ENCODE results near the gene STRN3. TPM values are rescaled to one million over a fixed set of nuclear protein-coding genes. Genes with fewer than 3 reads are reported as not detected.

STRN3 gene
- total RNA-seq, 1 experiment from 2014 or later = 52.1 TPM

- Histone ChIP-seq H3K23me2 (ENCODE audit: insufficient read length, low read depth, low read length, poor library complexity, severe bottlenecking) (no peaks in the 10 kb centered on the region), H3K27ac (ENCODE audit: insufficient read length, low read depth, low read length) (peak overlapping the region; percentile 43), H2BK5ac (ENCODE audit: insufficient read length, low read length) (no peak overlapping the region), H3K79me1 (ENCODE audit: insufficient read depth, low read depth, low read length, poor library complexity, severe bottlenecking) (no peaks in the 10 kb centered on the region), H3K27me3 (ENCODE audit: insufficient read depth, low read length) (no peaks in the 10 kb centered on the region), H3K4ac (ENCODE audit: low read depth, low read length) (no peak overlapping the region), H3K14ac (ENCODE audit: insufficient read depth, low read length) (no peak overlapping the region), H3K4me2 (ENCODE audit: insufficient read depth, insufficient read length, low read length) (no peak overlapping the region), H4K91ac (ENCODE audit: insufficient read length, low read depth, low read length) (no peak overlapping the region), H4K5ac (ENCODE audit: insufficient read length, low read depth, low read length) (no peak overlapping the region), H3K56ac (ENCODE audit: insufficient read length, low read depth, low read length) (no peak overlapping the region), H2BK120ac (ENCODE audit: low read depth, low read length, poor library complexity, severe bottlenecking) (no peak overlapping the region), H2BK15ac (ENCODE audit: low read depth, low read length) (no peak overlapping the region), H3K23ac (ENCODE audit: insufficient read length, low read depth, low read length) (no peak overlapping the region), H3K9ac (ENCODE audit: extremely low read depth, insufficient read length, low read length) (no peak overlapping the region), H3T11ph (ENCODE audit: low read length) (no peak overlapping the region), H4K20me1 (ENCODE audit: control insufficient read depth, insufficient read depth, insufficient read length) (no peaks in the 10 kb centered on the region), H2AFZ (ENCODE audit: low read length) (no peak overlapping the region), H2AK5ac (ENCODE audit: insufficient read length, low read length) (no peak overlapping the region), H3K9me3 (ENCODE audit: control insufficient read depth, low read depth, low read length) (no peaks in the 10 kb centered on the region), H3K4me1 (ENCODE audit: insufficient read depth, low read length) (peaks cover 3% of the 10 kb centered on the region; the same call in 1 of the 2 replicates), H3K18ac (ENCODE audit: insufficient read length, low read depth, low read length) (no peak overlapping the region), H2BK20ac (ENCODE audit: low read depth, low read length, poor library complexity, severe bottlenecking) (no peak overlapping the region), H4K8ac (replicated peaks; ENCODE audit: insufficient read length, low read depth, low read length) (no peak overlapping the region), H3K79me2 (ENCODE audit: insufficient read depth, low read length) (no peaks in the 10 kb centered on the region), H2BK12ac (ENCODE audit: insufficient read length, low read depth, low read length) (no peak overlapping the region)
- Mint-ChIP-seq H3K27ac (peak overlapping the region; percentile 89 to 97 (median 96); a peak in 4 of 7 replicates), H3K4me1 (peaks cover 18 to 19% of the 10 kb centered on the region in 2 experiments), H3K36me3 (ENCODE audit: insufficient read depth in 1 of 3, low read depth in 3 of 3) (no peaks in the 10 kb centered on the region), H3K9me3 (no peaks in the 10 kb centered on the region), H3K4me3 (no peak overlapping the region), H3K27me3 (ENCODE audit: low read depth) (no peaks in the 10 kb centered on the region)
- TF ChIP-seq CTCF (conservative IDR thresholded peaks at IDR 0.05) = no peak
- no peak for DNase-seq
- WGBS (ENCODE audit: extremely low coverage, insufficient read length, low lambda C conversion rate) = no CpG with 5 or more reads among the region's 6 CpGs
Observed at GRCh38 chr14:31060253-31060875, 34.2 kb upstream of the STRN3 start.

All from H9 (cell line).